Neuronal stem cell (in vitro differentiated cells): Measurements from ENCODE around the gene EIF4A3.

Source experiments
- DNase-seq: peaks from one replicate; pipeline ENCODE4 v3.0.0-alpha.2; 2013; ENCODE audit warnings: low spot score
- H2AFZ ChIP-seq: one replicate; pipeline ENCODE4 v1.6.1; 2013; ENCODE audit warnings: mild to moderate bottlenecking, low read length, inconsistent platforms
- H2AK5ac ChIP-seq: 2 replicates; pipeline ENCODE4 v1.6.1; 2013; ENCODE audit warnings: low read depth, mild to moderate bottlenecking, inconsistent platforms, low read length, moderate library complexity, mixed read lengths
- H2BK120ac ChIP-seq: 2 replicates; pipeline ENCODE4 v1.6.1; 2013; ENCODE audit warnings: low read depth, mild to moderate bottlenecking, inconsistent platforms, low read length, moderate library complexity, mixed read lengths
- H2BK12ac ChIP-seq: one replicate; pipeline ENCODE4 v1.6.1; 2013; ENCODE audit warnings: low read length, inconsistent platforms
- H2BK15ac ChIP-seq: 2 replicates; pipeline ENCODE4 v1.6.1; 2013; ENCODE audit warnings: mild to moderate bottlenecking, low read length, inconsistent platforms, mixed read lengths
- H2BK5ac ChIP-seq: one replicate; pipeline ENCODE4 v1.6.1; 2013; ENCODE audit warnings: inconsistent platforms, mild to moderate bottlenecking, low read length, moderate library complexity
- H3K14ac ChIP-seq: one replicate; pipeline ENCODE4 v1.6.1; 2013; ENCODE audit warnings: low read length, inconsistent platforms
- H3K18ac ChIP-seq: 2 replicates; pipeline ENCODE4 v1.6.1; 2013; ENCODE audit warnings: low read length, inconsistent platforms
- H3K23ac ChIP-seq: 2 replicates; pipeline ENCODE4 v1.6.1; 2013; ENCODE audit warnings: low read depth, mild to moderate bottlenecking, mixed read lengths, low read length, inconsistent platforms; ENCODE audit not compliant: poor library complexity
- H3K27ac ChIP-seq: replicated peaks from 3 replicates; pipeline ENCODE4 v1.5.1; 2013; ENCODE audit warnings: low read length, inconsistent platforms
- H3K27me3 ChIP-seq, 3 experiments: 2 replicates each; pipeline ENCODE4 v1.6.1; 2013; ENCODE audit warnings: low read length in 3 of 3, mild to moderate bottlenecking in 2 of 3, inconsistent platforms in 1 of 3, low read depth in 1 of 3, mixed read lengths in 1 of 3, moderate library complexity in 1 of 3; ENCODE audit not compliant: control insufficient read depth in 3 of 3, insufficient read depth in 3 of 3
- H3K36me3 ChIP-seq, 2 donors: replicated peaks in 1 of 2; 2 replicates each; pipeline ENCODE4 v1.6.1; 2013; ENCODE audit warnings: low read length in 2 of 2; ENCODE audit not compliant: control insufficient read depth in 2 of 2, insufficient read depth in 2 of 2
- H3K4ac ChIP-seq: 2 replicates; pipeline ENCODE4 v1.6.1; 2013; ENCODE audit warnings: inconsistent platforms, mild to moderate bottlenecking, low read length, moderate library complexity
- H3K4me1 ChIP-seq, 2 donors: 1 replicate in 1 of 2; 2 replicates in 1 of 2; pipeline ENCODE4 v1.6.1; 2013; ENCODE audit warnings: low read length in 2 of 2, low read depth in 1 of 2; ENCODE audit not compliant: control insufficient read depth in 2 of 2, insufficient read depth in 1 of 2
- H3K4me2 ChIP-seq: one replicate; pipeline ENCODE4 v1.6.1; 2013; ENCODE audit warnings: mild to moderate bottlenecking, low read length, inconsistent platforms; ENCODE audit not compliant: insufficient read depth, poor library complexity, severe bottlenecking
- H3K4me3 ChIP-seq, 2 donors: 2 replicates each; pipeline ENCODE4 v1.5.1; 2013; ENCODE audit warnings: low read length in 2 of 2, mild to moderate bottlenecking in 2 of 2, inconsistent platforms in 1 of 2, moderate library complexity in 1 of 2
- H3K79me1 ChIP-seq: one replicate; pipeline ENCODE4 v1.6.1; 2013; ENCODE audit warnings: low read depth, mild to moderate bottlenecking, inconsistent platforms, low read length, moderate library complexity
- H3K9ac ChIP-seq: one replicate; pipeline ENCODE4 v1.6.1; 2013; ENCODE audit warnings: mild to moderate bottlenecking, low read depth, low read length, inconsistent platforms; ENCODE audit not compliant: poor library complexity
- H3K9me3 ChIP-seq, 2 donors: replicated peaks in 1 of 2; 2 replicates each; pipeline versions ENCODE3 to v1.6.1; 2013; ENCODE audit warnings: low read length in 2 of 2, mild to moderate bottlenecking in 2 of 2, inconsistent platforms in 1 of 2, low read depth in 1 of 2, mixed read lengths in 1 of 2, moderate library complexity in 1 of 2; ENCODE audit not compliant: control insufficient read depth in 2 of 2, insufficient read depth in 1 of 2
- H4K8ac ChIP-seq: one replicate; pipeline ENCODE4 v1.6.1; 2013; ENCODE audit warnings: low read depth, mild to moderate bottlenecking, inconsistent platforms, low read length, moderate library complexity
- H4K91ac ChIP-seq: one replicate; pipeline ENCODE4 v1.6.1; 2013; ENCODE audit warnings: low read length, low read depth, mild to moderate bottlenecking, inconsistent platforms; ENCODE audit not compliant: poor library complexity
- WGBS, 2 donors: extraction: QIAGEN DNeasy Blood & Tissue Kit; methylation state at CpG; one replicate each; pipeline ENCODE4 v1.1.7; 2013; ENCODE audit warnings: missing lambda C conversion rate in 2 of 2, mixed read lengths in 1 of 2; ENCODE audit not compliant: insufficient read length in 2 of 2, insufficient replicate concordance in 1 of 2; ENCODE audit errors: extremely low coverage in 2 of 2; 5-methylcytosine and 5-hydroxymethylcytosine counted together

EIF4A3 gene

GRCh38 chr17:80141463-80142165 lies 5.3 kb downstream of the EIF4A3 start:
- Histone ChIP-seq H4K91ac (no peak overlapping the region), H3K36me3 (peaks cover 36 to 91% of the 10 kb centered on the region in 2 donors), H2BK12ac (no peak overlapping the region), H3K14ac (no peak overlapping the region), H3K4me3 (no peak overlapping the region), H2BK120ac (no peak overlapping the region), H2AK5ac (no peak overlapping the region), H3K9ac (no peak overlapping the region), H3K4me1 (peaks cover 7 to 14% of the 10 kb centered on the region in 2 donors), H2BK5ac (no peak overlapping the region), H3K79me1 (peaks cover 9% of the 10 kb centered on the region), H3K27ac (peak overlapping the region; percentile 9), H3K4me2 (no peak overlapping the region), H4K8ac (no peak overlapping the region), H3K27me3 (no peaks in the 10 kb centered on the region), H2BK15ac (no peak overlapping the region), H3K4ac (no peak overlapping the region), H3K18ac (no peak overlapping the region), H2AFZ (no peak overlapping the region), H3K23ac (no peak overlapping the region), H3K9me3 (no peaks in the 10 kb centered on the region)
- DNase-seq = no peak
- no CpG with 5 or more reads among the region's 7 CpGs for WGBS, 2 donors

- peak overlapping the region in 1 of 2 donors; percentile 5 for H3K4me3 ChIP-seq
- no peak overlapping the region for H2BK5ac ChIP-seq
- H3K9me3 ChIP-seq = no peaks in the 10 kb centered on the region
- no peaks in the 10 kb centered on the region for H3K4me1 ChIP-seq
- no peaks in the 10 kb centered on the region for H3K27me3 ChIP-seq
- H4K8ac ChIP-seq = no peak overlapping the region
- H3K79me1 ChIP-seq = peaks cover 6% of the 10 kb centered on the region
- no peak overlapping the region for H2AK5ac ChIP-seq
- no peak overlapping the region for H3K23ac ChIP-seq
- no peak overlapping the region for H3K4ac ChIP-seq
- H3K14ac ChIP-seq = no peak overlapping the region
- H3K9ac ChIP-seq = no peak overlapping the region
- peaks cover 44 to 100% of the 10 kb centered on the region in 2 donors for H3K36me3 ChIP-seq
- H2BK15ac ChIP-seq = no peak overlapping the region
- H2BK12ac ChIP-seq = no peak overlapping the region
- no peak overlapping the region for H3K27ac ChIP-seq
- no peak overlapping the region for H2AFZ ChIP-seq
- no peak overlapping the region for H2BK120ac ChIP-seq
- WGBS, 2 donors = no CpG with 5 or more reads among the region's 18 CpGs
- DNase-seq = no peak
- H4K91ac ChIP-seq = no peak overlapping the region
- H3K4me2 ChIP-seq = no peak overlapping the region
- no peak overlapping the region for H3K18ac ChIP-seq
Observed at GRCh38 chr17:80138856-80139426, 8.0 kb downstream of the EIF4A3 start.

GRCh38 chr17:80137131-80137530 lies 9.8 kb downstream of the EIF4A3 start:
- H4K8ac ChIP-seq = no peak overlapping the region
- no CpG with 5 or more reads among the region's 9 CpGs for WGBS, 2 donors
- H3K9ac ChIP-seq = peak overlapping the region; percentile 9
- H4K91ac ChIP-seq = no peak overlapping the region
- no peak overlapping the region for H2BK5ac ChIP-seq
- H3K4ac ChIP-seq = no peak overlapping the region
- H2BK120ac ChIP-seq = no peak overlapping the region
- H3K79me1 ChIP-seq = peaks cover 3% of the 10 kb centered on the region
- H3K36me3 ChIP-seq = peaks cover 50 to 98% of the 10 kb centered on the region in 2 donors
- no peaks in the 10 kb centered on the region for H3K9me3 ChIP-seq
- H2BK15ac ChIP-seq = no peak overlapping the region
- no peak for DNase-seq
- H3K4me2 ChIP-seq = no peak overlapping the region
- H3K23ac ChIP-seq = no peak overlapping the region
- no peak overlapping the region for H3K27ac ChIP-seq
- no peak overlapping the region for H3K18ac ChIP-seq
- no peak overlapping the region for H2BK12ac ChIP-seq
- no peak overlapping the region for H2AK5ac ChIP-seq
- H2AFZ ChIP-seq = no peak overlapping the region
- no peaks in the 10 kb centered on the region for H3K4me1 ChIP-seq
- no peak overlapping the region for H3K14ac ChIP-seq
- no peaks in the 10 kb centered on the region for H3K27me3 ChIP-seq
- no peak overlapping the region for H3K4me3 ChIP-seq

GRCh38 chr17:80133626-80133970 lies 13.3 kb downstream of the EIF4A3 start:
- H2BK120ac ChIP-seq = no peak overlapping the region
- no peak overlapping the region for H3K14ac ChIP-seq
- H3K23ac ChIP-seq = no peak overlapping the region
- H2BK5ac ChIP-seq = no peak overlapping the region
- H4K91ac ChIP-seq = no peak overlapping the region
- no peaks in the 10 kb centered on the region for H3K27me3 ChIP-seq
- H3K4me3 ChIP-seq = no peak overlapping the region
- no peak overlapping the region for H2AK5ac ChIP-seq
- H3K4me2 ChIP-seq = no peak overlapping the region
- no peak overlapping the region for H3K18ac ChIP-seq
- H3K27ac ChIP-seq = no peak overlapping the region
- H3K79me1 ChIP-seq = peaks cover 3% of the 10 kb centered on the region
- H3K9ac ChIP-seq = no peak overlapping the region
- DNase-seq = no peak
- no CpG with 5 or more reads among the region's 6 CpGs for WGBS, 2 donors
- no peak overlapping the region for H4K8ac ChIP-seq
- no peak overlapping the region for H2AFZ ChIP-seq
- no peak overlapping the region for H2BK12ac ChIP-seq
- H2BK15ac ChIP-seq = no peak overlapping the region
- H3K36me3 ChIP-seq = peaks cover 37 to 63% of the 10 kb centered on the region in 2 donors
- no peaks in the 10 kb centered on the region for H3K4me1 ChIP-seq
- no peaks in the 10 kb centered on the region for H3K9me3 ChIP-seq
- no peak overlapping the region for H3K4ac ChIP-seq
